SHP77 (cell line): ENCODE measurements around the gene RBM11.
"Not testable (repeated sequence)": the region's sequence is repeated elsewhere in the genome, so short reads cannot be mapped to it uniquely, and the experiment has no call there.

Source experiments
- DNase-seq, 2 experiments: peaks; one replicate each; lab custom pipeline; 2025; lab: John Stamatoyannopoulos, UW

The RBM11 gene

GRCh38 chr21:14215971-14216641 lies at the start of gene RBM11:
RBM11 (plus strand) TSS chr21:14216157; CDS start chr21:14216187, 30 bp downstream.
- DNase-seq: no peak

- DNase-seq: not testable (repeated sequence)
Measured at GRCh38 chr21:14166463-14167223, 49.3 kb upstream of the RBM11 start.

GRCh38 chr21:14206222-14206621 lies 9.7 kb upstream of the RBM11 start:
- no peak for DNase-seq

- no peak for DNase-seq
Measured at GRCh38 chr21:14210738-14211137, 5.2 kb upstream of the RBM11 start, which contains the start of gene LIPI. LIPI (minus strand) TSS chr21:14210955; CDS start chr21:14210845, 110 bp downstream.

GRCh38 chr21:14213164-14213563 lies 2.8 kb upstream of the RBM11 start:
- DNase-seq: no peak

GRCh38 chr21:14223365-14223764 lies 7.4 kb downstream of the RBM11 start:
- no peak for DNase-seq

GRCh38 chr21:14229399-14229798 lies 13.4 kb downstream of the RBM11 start:
- no peak for DNase-seq

- no peak for DNase-seq
Measured at GRCh38 chr21:14235101-14235500, 19.1 kb downstream of the RBM11 start.

GRCh38 chr21:14236180-14236579 lies 20.2 kb downstream of the RBM11 start:
- no peak for DNase-seq

GRCh38 chr21:14239281-14239680 lies 23.3 kb downstream of the RBM11 start:
- DNase-seq: no peak

- DNase-seq: no peak
Measured at GRCh38 chr21:14241297-14241696, 25.3 kb downstream of the RBM11 start.

GRCh38 chr21:14243461-14243860 lies 27.5 kb downstream of the RBM11 start:
- DNase-seq: no peak

GRCh38 chr21:14243874-14244273 lies 27.9 kb downstream of the RBM11 start:
- DNase-seq: no peak

- DNase-seq: no peak
Measured at GRCh38 chr21:14244911-14245310, 29.0 kb downstream of the RBM11 start.

GRCh38 chr21:14245711-14246110 lies 29.8 kb downstream of the RBM11 start:
- no peak for DNase-seq

- no peak for DNase-seq
Measured at GRCh38 chr21:14251336-14251735, 35.4 kb downstream of the RBM11 start.

GRCh38 chr21:14259747-14260146 lies 43.8 kb downstream of the RBM11 start:
- DNase-seq: no peak

GRCh38 chr21:14260174-14260764 lies 44.3 kb downstream of the RBM11 start:
- DNase-seq: no peak

- no peak for DNase-seq
Measured at GRCh38 chr21:14262039-14262438, 46.1 kb downstream of the RBM11 start.

- no peak for DNase-seq
Measured at GRCh38 chr21:14263879-14264278, 47.9 kb downstream of the RBM11 start.

- DNase-seq: no peak
Measured at GRCh38 chr21:14265023-14265422, 49.1 kb downstream of the RBM11 start.

GRCh38 chr21:14267076-14267475 lies 51.1 kb downstream of the RBM11 start:
- no peak for DNase-seq

- DNase-seq: no peak
Measured at GRCh38 chr21:14270631-14271030, 54.7 kb downstream of the RBM11 start.
